ENCODE results near the gene C12orf43. TPM values are rescaled to one million over a fixed set of nuclear protein-coding genes. Genes with fewer than 3 reads are reported as not detected.

Gene C12orf43
- total RNA-seq, 1 donor from 2014 or later, result 25.8 TPM

GRCh38 chr12:120991965-120992364 lies 24.3 kb downstream of the C12orf43 start:
- Mint-ChIP-seq H3K4me1 (no peaks in the 10 kb centered on the region), H3K36me3 (ENCODE audit: low read depth) (no peaks in the 10 kb centered on the region), H3K4me3 (no peak overlapping the region), H3K9me3 (peaks cover 16% of the 10 kb centered on the region), H3K27me3 (ENCODE audit: low read depth) (peaks cover 9% of the 10 kb centered on the region), H3K27ac (ENCODE audit: unreplicated experiment) (no peak overlapping the region)
- no peak for DNase-seq (ENCODE audit: low read depth, low spot score)
- no peak for TF ChIP-seq CTCF (conservative IDR thresholded peaks at IDR 0.05)

DNA sequence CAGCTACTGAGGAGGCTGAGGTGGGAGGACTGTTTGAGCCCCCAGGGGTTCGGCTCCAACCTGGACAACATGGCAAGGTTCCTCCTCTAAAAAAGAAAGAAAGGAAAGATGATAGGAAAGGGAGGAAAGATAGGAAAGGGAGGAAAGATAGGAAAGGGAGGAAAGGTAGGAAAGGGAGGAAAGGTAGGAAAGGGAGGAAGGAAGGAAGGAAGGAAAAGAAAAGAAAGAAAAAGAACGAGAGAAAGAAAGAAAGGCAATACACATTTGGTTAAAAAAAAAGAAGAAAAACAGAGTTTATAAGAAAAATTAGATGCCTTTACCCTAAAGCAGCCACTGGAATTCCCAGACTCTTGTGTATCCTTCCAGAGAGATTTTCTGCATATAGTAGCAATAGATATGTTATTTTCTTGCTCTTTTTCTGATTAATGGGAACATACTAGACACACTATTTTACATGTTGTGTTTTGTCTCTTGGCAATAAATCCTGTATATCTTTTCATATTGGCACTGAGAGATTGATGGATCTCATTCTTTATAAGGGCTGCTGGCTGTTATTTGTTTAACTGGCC lies 25.7 kb downstream of the C12orf43 start:
- no peaks in the 10 kb centered on the region for H3K4me1 Mint-ChIP-seq
- H3K27me3 Mint-ChIP-seq (ENCODE audit: low read depth), result peaks cover 7% of the 10 kb centered on the region
- H3K36me3 Mint-ChIP-seq (ENCODE audit: low read depth), result no peaks in the 10 kb centered on the region
- no peak overlapping the region for H3K4me3 Mint-ChIP-seq
- TF ChIP-seq CTCF (conservative IDR thresholded peaks at IDR 0.05), result no peak
- peaks cover 13% of the 10 kb centered on the region for H3K9me3 Mint-ChIP-seq
- no peak for DNase-seq (ENCODE audit: low read depth, low spot score)
- H3K27ac Mint-ChIP-seq (ENCODE audit: unreplicated experiment), result no peak overlapping the region

GRCh38 chr12:120989687-120990086 lies 26.6 kb downstream of the C12orf43 start:
- no peak for DNase-seq (ENCODE audit: low read depth, low spot score)
- H3K27me3 Mint-ChIP-seq (ENCODE audit: low read depth), result peaks cover 4% of the 10 kb centered on the region
- no peaks in the 10 kb centered on the region for H3K4me1 Mint-ChIP-seq
- H3K36me3 Mint-ChIP-seq (ENCODE audit: low read depth), result no peaks in the 10 kb centered on the region
- no peak overlapping the region for H3K4me3 Mint-ChIP-seq
- H3K9me3 Mint-ChIP-seq, result peaks cover 6% of the 10 kb centered on the region
- no peak for TF ChIP-seq CTCF (conservative IDR thresholded peaks at IDR 0.05)
- no peak overlapping the region for H3K27ac Mint-ChIP-seq (ENCODE audit: unreplicated experiment)

DNA sequence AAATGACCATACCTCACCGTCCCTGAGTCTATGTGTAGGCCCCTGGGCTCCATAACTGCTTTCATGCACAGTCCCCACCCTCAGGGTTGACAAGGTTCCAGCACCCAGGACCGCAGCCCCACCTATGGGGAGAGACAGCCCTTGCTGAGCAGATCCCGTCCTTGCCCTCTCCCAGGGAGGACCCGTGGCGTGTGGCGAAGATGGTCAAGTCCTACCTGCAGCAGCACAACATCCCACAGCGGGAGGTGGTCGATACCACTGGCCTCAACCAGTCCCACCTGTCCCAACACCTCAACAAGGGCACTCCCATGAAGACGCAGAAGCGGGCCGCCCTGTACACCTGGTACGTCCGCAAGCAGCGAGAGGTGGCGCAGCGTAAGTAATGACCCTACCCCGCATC lies 27.6 kb downstream of the C12orf43 start:
- no peak overlapping the region for H3K27ac Mint-ChIP-seq (ENCODE audit: unreplicated experiment)
- DNase-seq (ENCODE audit: low read depth, low spot score), result no peak
- peaks cover 7% of the 10 kb centered on the region for H3K4me1 Mint-ChIP-seq
- TF ChIP-seq CTCF (conservative IDR thresholded peaks at IDR 0.05), result no peak
- H3K36me3 Mint-ChIP-seq (ENCODE audit: low read depth), result no peaks in the 10 kb centered on the region
- H3K9me3 Mint-ChIP-seq, result peaks cover 3% of the 10 kb centered on the region
- peaks cover 4% of the 10 kb centered on the region for H3K27me3 Mint-ChIP-seq (ENCODE audit: low read depth)
- no peak overlapping the region for H3K4me3 Mint-ChIP-seq

GRCh38 chr12:120988234-120988633 lies 28.1 kb downstream of the C12orf43 start:
- TF ChIP-seq CTCF (conservative IDR thresholded peaks at IDR 0.05), result no peak
- Mint-ChIP-seq H3K4me3 (no peak overlapping the region), H3K27me3 (ENCODE audit: low read depth) (peaks cover 4% of the 10 kb centered on the region), H3K27ac (ENCODE audit: unreplicated experiment) (no peak overlapping the region), H3K9me3 (peaks cover 3% of the 10 kb centered on the region), H3K36me3 (ENCODE audit: low read depth) (no peaks in the 10 kb centered on the region), H3K4me1 (peaks cover 9% of the 10 kb centered on the region)
- DNase-seq (ENCODE audit: low read depth, low spot score), result no peak
